GM19372 (cell line): ENCODE data around the gene TARDBP.
"Not testable (repeated sequence)": the region's sequence is repeated elsewhere in the genome, so short reads cannot be mapped to it uniquely, and the experiment has no call there.

Experiments
- ATAC-seq: cut with Tn5 transposase; IDR thresholded peaks from one replicate; pipeline ENCODE4 v1.9.1; 2021; ENCODE audit warnings: mild to moderate bottlenecking, low read depth, moderate library complexity; ENCODE audit not compliant: unreplicated experiment

The TARDBP gene

GRCh38 chr1:11058026-11058425 is 45.6 kb downstream of the TARDBP start:
- ATAC-seq = no peak

GRCh38 chr1:11058595-11059154 is 46.2 kb downstream of the TARDBP start:
- ATAC-seq = no peak

- no peak for ATAC-seq
Measured at GRCh38 chr1:11059155-11059967, 46.9 kb downstream of the TARDBP start.

GRCh38 chr1:11059968-11060830 is 47.7 kb downstream of the TARDBP start, which contains the start of gene SRM:
SRM (minus strand) TSS chr1:11060018; CDS start chr1:11059943, 75 bp downstream.
- peak; percentile 92 for ATAC-seq

GRCh38 chr1:11061652-11062365 is 49.4 kb downstream of the TARDBP start:
- ATAC-seq = no peak

- no peak for ATAC-seq
Measured at GRCh38 chr1:11062965-11063401, 50.5 kb downstream of the TARDBP start.

- not testable (repeated sequence) for ATAC-seq
Measured at GRCh38 chr1:11063937-11064537, 51.6 kb downstream of the TARDBP start.

- ATAC-seq = no peak
Measured at GRCh38 chr1:11064942-11065341, 52.5 kb downstream of the TARDBP start.

- no peak for ATAC-seq
Measured at GRCh38 chr1:11065796-11066195, 53.3 kb downstream of the TARDBP start.

GRCh38 chr1:11067716-11068599 is 55.5 kb downstream of the TARDBP start:
- ATAC-seq = no peak

GRCh38 chr1:11068600-11069473 is 56.4 kb downstream of the TARDBP start:
- no peak for ATAC-seq

- no peak for ATAC-seq
Measured at GRCh38 chr1:11070876-11071275, 58.4 kb downstream of the TARDBP start.

- no peak for ATAC-seq
Measured at GRCh38 chr1:11071463-11072215, 59.2 kb downstream of the TARDBP start.

GRCh38 chr1:11072216-11072917 is 59.9 kb downstream of the TARDBP start:
- no peak for ATAC-seq

GRCh38 chr1:11073398-11073797 is 60.9 kb downstream of the TARDBP start:
- ATAC-seq = not testable (repeated sequence)
